Measurements from ENCODE around the gene WWTR1.

The WWTR1 gene

GRCh38 chr3:149625795-149626194 lies 32.0 kb downstream of the WWTR1 start:
- H3K4me3 ChIP-seq (ENCODE audit: low read depth, low read length): no peak overlapping the region

- H3K4me3 ChIP-seq (ENCODE audit: low read depth, low read length): no peak overlapping the region
Observed at GRCh38 chr3:149623824-149624223, 34.0 kb downstream of the WWTR1 start.

- no peak overlapping the region for H3K4me3 ChIP-seq (ENCODE audit: low read depth, low read length)
Observed at GRCh38 chr3:149621218-149622005, 36.4 kb downstream of the WWTR1 start.

GRCh38 chr3:149620291-149621020 lies 37.4 kb downstream of the WWTR1 start:
- H3K4me3 ChIP-seq (ENCODE audit: low read depth, low read length): no peak overlapping the region

GRCh38 chr3:149619136-149619535 lies 38.7 kb downstream of the WWTR1 start:
- H3K4me3 ChIP-seq (ENCODE audit: low read depth, low read length): no peak overlapping the region

GRCh38 chr3:149618151-149619123 lies 39.4 kb downstream of the WWTR1 start:
- no peak overlapping the region for H3K4me3 ChIP-seq (ENCODE audit: low read depth, low read length)

- H3K4me3 ChIP-seq (ENCODE audit: low read depth, low read length): no peak overlapping the region
Observed at GRCh38 chr3:149615731-149616221, 42.0 kb downstream of the WWTR1 start.

GRCh38 chr3:149613988-149614387 lies 43.8 kb downstream of the WWTR1 start:
- no peak overlapping the region for H3K4me3 ChIP-seq (ENCODE audit: low read depth, low read length)

GRCh38 chr3:149612456-149612855 lies 45.4 kb downstream of the WWTR1 start:
- no peak overlapping the region for H3K4me3 ChIP-seq (ENCODE audit: low read depth, low read length)

- H3K4me3 ChIP-seq (ENCODE audit: low read depth, low read length): no peak overlapping the region
Observed at GRCh38 chr3:149611149-149611548, 46.7 kb downstream of the WWTR1 start.

GRCh38 chr3:149610351-149611105 lies 47.3 kb downstream of the WWTR1 start:
- H3K4me3 ChIP-seq (ENCODE audit: low read depth, low read length): no peak overlapping the region

GRCh38 chr3:149609595-149609994 lies 48.2 kb downstream of the WWTR1 start:
- no peak overlapping the region for H3K4me3 ChIP-seq (ENCODE audit: low read depth, low read length)

GRCh38 chr3:149608987-149609386 lies 48.8 kb downstream of the WWTR1 start:
- H3K4me3 ChIP-seq (ENCODE audit: low read depth, low read length): no peak overlapping the region

- H3K4me3 ChIP-seq (ENCODE audit: low read depth, low read length): no peak overlapping the region
Observed at GRCh38 chr3:149605902-149606301, 51.9 kb downstream of the WWTR1 start.

- no peak overlapping the region for H3K4me3 ChIP-seq (ENCODE audit: low read depth, low read length)
Observed at GRCh38 chr3:149604125-149604875, 53.5 kb downstream of the WWTR1 start.

GRCh38 chr3:149603126-149604074 lies 54.4 kb downstream of the WWTR1 start:
- no peak overlapping the region for H3K4me3 ChIP-seq (ENCODE audit: low read depth, low read length)

- no peak overlapping the region for H3K4me3 ChIP-seq (ENCODE audit: low read depth, low read length)
Observed at GRCh38 chr3:149600634-149601033, 57.2 kb downstream of the WWTR1 start.

GRCh38 chr3:149599236-149599635 lies 58.6 kb downstream of the WWTR1 start:
- no peak overlapping the region for H3K4me3 ChIP-seq (ENCODE audit: low read depth, low read length)

All from iPS-11a (cell line).